GM12873 (cell line): ENCODE results near the gene CDH4.

Source experiments
- CTCF ChIP-seq: IDR thresholded peaks from 2 replicates; pipeline ENCODE4 v1.5.1; 2012; ENCODE audit warnings: low read depth, mild to moderate bottlenecking, moderate library complexity, low read length, control low read depth; ENCODE audit not compliant: insufficient read depth; ENCODE audit errors: missing control alignments

Gene CDH4

GRCh38 chr20:61958773-61959700 lies 707.0 kb downstream of the CDH4 start:
- TF ChIP-seq CTCF, result no peak

GRCh38 chr20:61960836-61961235 lies 708.8 kb downstream of the CDH4 start:
- no peak for TF ChIP-seq CTCF

GRCh38 chr20:61963149-61963548 lies 711.1 kb downstream of the CDH4 start:
- TF ChIP-seq CTCF, result no peak

- TF ChIP-seq CTCF, result no peak
These were observed 712.0 kb downstream of the CDH4 start for GRCh38 chr20:61963885-61964674.

GRCh38 chr20:61964675-61965605 lies 712.9 kb downstream of the CDH4 start:
- TF ChIP-seq CTCF, result no peak

GRCh38 chr20:61965606-61966491 lies 713.8 kb downstream of the CDH4 start:
- TF ChIP-seq CTCF, result peak; percentile 4
